Fibroblast of the aortic adventitia (primary cell): Measurements from ENCODE around the gene CCDC78. TPM values are rescaled to one million over a fixed set of nuclear protein-coding genes. Genes with fewer than 3 reads are reported as not detected.
"Not testable (repeated sequence)": the region's sequence is repeated elsewhere in the genome, so short reads cannot be mapped to it uniquely, and the experiment has no call there.

Experiments used
- DNase-seq: peaks from one replicate; pipeline ENCODE4 v3.0.0-alpha.2; 2010; ENCODE audit warnings: low read depth
- H3K4me3 ChIP-seq: 2 replicates; pipeline ENCODE4 v1.5.1; 2011; ENCODE audit warnings: low read depth, mild to moderate bottlenecking, control low read depth, low read length, moderate library complexity
- total RNA-seq: library from RNA; depleted of rRNA; stranded (reverse); fragments of >200 nt; gene quantifications from 2 replicates; pipeline ENCODE4 v1.2.3, GENCODE V29; 2012; ENCODE audit warnings: low replicate concordance
- TF ChIP-seq, protein P1 (sequence below): IDR thresholded peaks from 2 replicates; pipeline ENCODE4 v1.5.1; 2011; ENCODE audit warnings: mild to moderate bottlenecking, low read length, control low read depth, inconsistent platforms; ENCODE audit not compliant: insufficient read depth

CCDC78 gene
- total RNA-seq, 1 donor, result 1.8 TPM

DNA sequence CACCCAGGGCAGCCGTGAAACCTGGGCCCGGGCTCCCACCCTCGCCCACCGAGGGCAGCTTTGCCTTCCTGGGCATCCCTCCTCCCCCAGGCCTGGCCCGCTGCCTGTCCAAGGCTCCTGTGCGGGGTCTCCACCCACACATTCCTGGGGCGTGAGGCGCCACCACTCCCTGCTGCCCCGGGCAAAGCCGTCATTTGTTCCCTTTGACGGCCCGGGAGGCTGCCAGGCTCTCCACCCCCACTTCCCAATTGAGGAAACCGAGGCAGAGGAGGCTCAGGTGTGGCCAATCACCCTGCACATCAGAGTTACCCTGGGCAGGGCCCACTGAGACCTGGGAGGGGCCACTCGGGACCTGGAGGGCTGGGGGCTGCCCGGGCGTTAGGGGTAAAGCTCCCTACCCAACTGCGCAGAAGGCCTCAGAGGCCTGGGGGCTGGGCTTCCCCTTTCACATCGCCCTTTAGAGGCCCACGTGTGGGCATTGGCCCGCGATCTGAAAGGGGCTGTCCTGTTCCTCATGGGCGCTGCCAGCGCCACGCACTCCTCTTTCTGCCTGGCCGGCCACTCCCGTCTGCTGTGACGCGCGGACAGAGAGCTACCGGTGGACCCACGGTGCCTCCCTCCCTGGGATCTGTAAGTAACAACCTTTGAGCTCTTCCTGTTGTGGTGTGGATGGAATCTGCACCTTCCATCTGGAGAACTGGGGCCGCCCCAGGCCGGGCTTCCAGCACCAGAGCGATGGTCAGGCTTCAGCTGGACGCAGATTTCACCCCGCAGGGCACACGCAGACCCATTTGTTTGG lies 34.5 kb upstream of the CCDC78 start, which contains the start of gene MSLN:
TSS of gene MSLN (plus strand) at position 190 of the 799 bp plus-strand sequence. CDS start 1,947 bp downstream, outside the sequence.
- TF ChIP-seq, protein P1, sequence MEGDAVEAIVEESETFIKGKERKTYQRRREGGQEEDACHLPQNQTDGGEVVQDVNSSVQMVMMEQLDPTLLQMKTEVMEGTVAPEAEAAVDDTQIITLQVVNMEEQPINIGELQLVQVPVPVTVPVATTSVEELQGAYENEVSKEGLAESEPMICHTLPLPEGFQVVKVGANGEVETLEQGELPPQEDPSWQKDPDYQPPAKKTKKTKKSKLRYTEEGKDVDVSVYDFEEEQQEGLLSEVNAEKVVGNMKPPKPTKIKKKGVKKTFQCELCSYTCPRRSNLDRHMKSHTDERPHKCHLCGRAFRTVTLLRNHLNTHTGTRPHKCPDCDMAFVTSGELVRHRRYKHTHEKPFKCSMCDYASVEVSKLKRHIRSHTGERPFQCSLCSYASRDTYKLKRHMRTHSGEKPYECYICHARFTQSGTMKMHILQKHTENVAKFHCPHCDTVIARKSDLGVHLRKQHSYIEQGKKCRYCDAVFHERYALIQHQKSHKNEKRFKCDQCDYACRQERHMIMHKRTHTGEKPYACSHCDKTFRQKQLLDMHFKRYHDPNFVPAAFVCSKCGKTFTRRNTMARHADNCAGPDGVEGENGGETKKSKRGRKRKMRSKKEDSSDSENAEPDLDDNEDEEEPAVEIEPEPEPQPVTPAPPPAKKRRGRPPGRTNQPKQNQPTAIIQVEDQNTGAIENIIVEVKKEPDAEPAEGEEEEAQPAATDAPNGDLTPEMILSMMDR, result no peak
- no peak within 1 kb of the TSS for H3K4me3 ChIP-seq
- no peak for DNase-seq

- H3K4me3 ChIP-seq, result no peak overlapping the region
- DNase-seq, result no peak
- TF ChIP-seq, protein P1, result no peak
Measured at GRCh38 chr16:760065-760464, 33.8 kb upstream of the CCDC78 start.

- TF ChIP-seq, protein P1, result no peak
- no peak for DNase-seq
- no peak overlapping the region for H3K4me3 ChIP-seq
Measured at GRCh38 chr16:759110-759910, 33.1 kb upstream of the CCDC78 start.

DNA sequence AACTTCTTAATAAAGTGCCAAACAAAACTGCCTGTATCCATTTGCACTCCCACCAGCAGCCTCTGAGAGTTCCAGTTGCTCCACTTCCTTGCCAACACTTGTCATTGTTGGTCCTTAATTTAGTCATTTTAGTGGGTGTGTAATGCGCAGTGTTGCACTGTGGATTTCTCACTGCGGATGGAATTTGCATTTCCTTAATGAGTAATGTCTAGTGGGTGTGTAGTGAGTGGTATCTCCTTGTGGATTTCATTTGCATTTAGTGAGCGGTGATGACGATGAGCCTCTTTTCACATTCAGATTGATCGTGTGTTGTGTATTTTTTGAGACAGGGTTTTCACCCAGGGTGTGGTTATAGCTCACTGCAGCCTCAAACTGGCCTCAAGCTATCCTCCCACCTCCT lies 30.2 kb upstream of the CCDC78 start:
- TF ChIP-seq, protein P1, result no peak
- no peak for DNase-seq
- no peak overlapping the region for H3K4me3 ChIP-seq

- H3K4me3 ChIP-seq, result no peak overlapping the region
- TF ChIP-seq, protein P1, result no peak
- DNase-seq, result no peak
Measured at GRCh38 chr16:754656-755055, 28.4 kb upstream of the CCDC78 start.

DNA sequence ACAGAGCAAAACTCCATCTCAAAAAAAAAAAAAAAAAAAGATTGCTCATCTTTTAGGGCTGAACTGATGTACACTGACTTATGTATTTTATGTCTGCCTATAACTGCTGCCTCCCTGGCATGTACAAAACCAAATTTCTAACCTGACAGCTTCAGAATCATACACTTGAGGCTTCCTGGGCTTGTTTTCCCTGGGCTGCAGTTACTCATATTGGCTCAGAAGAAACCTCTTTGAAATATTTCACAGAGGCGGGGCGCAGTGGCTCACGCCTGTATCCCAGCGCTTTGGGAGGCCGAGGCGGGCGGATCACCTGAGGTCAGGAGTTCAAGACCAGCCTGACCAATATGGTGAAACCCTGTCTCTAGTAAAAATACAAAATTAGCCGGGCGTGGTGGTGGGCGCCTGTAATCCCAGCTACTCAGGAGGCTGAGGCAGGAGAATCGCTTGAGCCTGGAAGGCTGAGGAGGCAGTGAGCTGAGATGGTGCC lies 27.9 kb upstream of the CCDC78 start:
- not testable (repeated sequence) for DNase-seq

GRCh38 chr16:752007-752312 lies 25.7 kb upstream of the CCDC78 start:
- TF ChIP-seq, protein P1, result no peak
- no peak for DNase-seq
- no peak overlapping the region for H3K4me3 ChIP-seq

More for the DNA sequence above, 27.9 kb upstream of the CCDC78 start:
- H3K4me3 ChIP-seq, result not testable (repeated sequence)
